GM19351 (cell line): Measurements from ENCODE around the gene DMXL2.
"Not testable (repeated sequence)": the region's sequence is repeated elsewhere in the genome, so short reads cannot be mapped to it uniquely, and the experiment has no call there.

Source experiments
- ATAC-seq: cut with Tn5 transposase; IDR thresholded peaks from one replicate; pipeline ENCODE4 v1.9.1; 2021; ENCODE audit warnings: mild to moderate bottlenecking, moderate library complexity; ENCODE audit not compliant: unreplicated experiment

The DMXL2 gene

GRCh38 chr15:51622604-51623370 lies at the start of gene DMXL2:
Gene DMXL2 (minus strand): TSS chr15:51622771. CDS start chr15:51622545, 226 bp downstream.
- ATAC-seq = peak; percentile 26

GRCh38 chr15:51672155-51672687 lies 49.6 kb upstream of the DMXL2 start:
- ATAC-seq = no peak

- ATAC-seq = no peak
Measured at GRCh38 chr15:51669381-51669780, 46.8 kb upstream of the DMXL2 start.

GRCh38 chr15:51668446-51668845 lies 45.9 kb upstream of the DMXL2 start:
- ATAC-seq = no peak

GRCh38 chr15:51667478-51667877 lies 44.9 kb upstream of the DMXL2 start:
- ATAC-seq = no peak

- ATAC-seq = no peak
Measured at GRCh38 chr15:51661072-51661471, 38.5 kb upstream of the DMXL2 start.

GRCh38 chr15:51658664-51659063 lies 36.1 kb upstream of the DMXL2 start:
- ATAC-seq = no peak

GRCh38 chr15:51655401-51656057 lies 33.0 kb upstream of the DMXL2 start:
- not testable (repeated sequence) for ATAC-seq

- no peak for ATAC-seq
Measured at GRCh38 chr15:51652084-51652668, 29.6 kb upstream of the DMXL2 start.

- ATAC-seq = peak; percentile 51
Measured at GRCh38 chr15:51649659-51650521, 27.3 kb upstream of the DMXL2 start.

GRCh38 chr15:51648643-51649042 lies 26.1 kb upstream of the DMXL2 start:
- ATAC-seq = not testable (repeated sequence)

GRCh38 chr15:51648101-51648500 lies 25.5 kb upstream of the DMXL2 start:
- ATAC-seq = not testable (repeated sequence)

GRCh38 chr15:51647128-51647562 lies 24.6 kb upstream of the DMXL2 start:
- no peak for ATAC-seq

GRCh38 chr15:51642696-51643095 lies 20.1 kb upstream of the DMXL2 start:
- ATAC-seq = no peak

GRCh38 chr15:51641490-51642130 lies 19.0 kb upstream of the DMXL2 start:
- no peak for ATAC-seq

- ATAC-seq = no peak
Measured at GRCh38 chr15:51634591-51635198, 12.1 kb upstream of the DMXL2 start.

- ATAC-seq = no peak
Measured at GRCh38 chr15:51629612-51630011, 7.0 kb upstream of the DMXL2 start.

GRCh38 chr15:51625236-51625635 lies 2.7 kb upstream of the DMXL2 start:
- ATAC-seq = peak; percentile 39

GRCh38 chr15:51624022-51624421 lies 1.5 kb upstream of the DMXL2 start:
- ATAC-seq = no peak
